ENCODE measurements around the gene GALNT10. TPM values are rescaled to one million over a fixed set of nuclear protein-coding genes. Genes with fewer than 3 reads are reported as not detected.

Gene GALNT10
- total and polyA plus RNA-seq, 10 of the 15 experiments (the other 5 are each of a cell fraction or from before 2014, with no cell fraction given), result 3.9 to 35.4 (median 15.5) TPM

- Histone ChIP-seq H3K36me3 (ENCODE audit: control insufficient read depth in 2 of 2, insufficient read depth in 2 of 2, low read length in 1 of 2) (peaks cover 5 to 7% of the 10 kb centered on the region in 2 experiments; a peak in 3 of 4 replicates), H3K27me3 (replicated peaks in 1 of 2; ENCODE audit: control insufficient read depth in 2 of 2, insufficient read depth in 2 of 2, low read length in 1 of 2) (no peaks in the 10 kb centered on the region), H3K9ac (ENCODE audit: control insufficient read depth, insufficient read depth, low read length) (no peak overlapping the region), H3K9me3 (replicated peaks; ENCODE audit: control insufficient read depth, insufficient read depth, low read length) (no peaks in the 10 kb centered on the region), H3K4me3 (no peak overlapping the region), H2AFZ (ENCODE audit: control insufficient read depth, low read depth, low read length) (no peak overlapping the region), H3K79me2 (ENCODE audit: control insufficient read depth, insufficient read depth, low read length) (no peaks in the 10 kb centered on the region), H3K4me1 (ENCODE audit: control insufficient read depth, insufficient read depth, low read length) (no peaks in the 10 kb centered on the region), H4K20me1 (ENCODE audit: control insufficient read depth, insufficient read depth) (no peaks in the 10 kb centered on the region), H3K27ac (ENCODE audit: control insufficient read depth, insufficient read depth) (no peak overlapping the region), H3K4me2 (ENCODE audit: control insufficient read depth, insufficient read depth) (no peak overlapping the region)
- intact Hi-C loops (cut with micrococcal nuclease; ENCODE audit: unreplicated experiment), result no loop called here
- DNase-seq (ENCODE audit: low read depth, low spot score) (no peak), FAIRE-seq (no peak), ATAC-seq (no peak)
- in situ Hi-C loops (cut with MboI), result no loop called here
- ChIA-PET POLR2A (no interaction called here), CTCF (interaction anchor here (1.8 kb wide), 1 partner anchor 31 kb away, joined by 6 read pairs; no protein-coding TSS in a partner anchor), RAD21 (ENCODE audit: unreplicated experiment) (no interaction called here), SMC1A (ENCODE audit: uncharacterized antibody, unreplicated experiment) (interaction anchor here (1.2 to 1.4 kb wide), 2 partner anchors 10 to 32 kb away, joined by 3 to 4 read pairs; no protein-coding TSS in a partner anchor)
- TF ChIP-seq E2F4 (IDR thresholded peaks at IDR 0.05; ENCODE audit: low read depth, low read length), result no peak
- no peak for TF ChIP-seq ESRRA (IDR thresholded peaks at IDR 0.05; ENCODE audit: low read length)
- no TSS peak for BruUV-seq (replicated peaks)
- 97% methylated on average over 4 of the region's 4 CpGs for WGBS (ENCODE audit: insufficient coverage, insufficient replicate concordance, low lambda C conversion rate, missing lambda C conversion rate)
Measured at GRCh38 chr5:154373326-154373725, 182.8 kb downstream of the GALNT10 start.

- POLR2A ChIA-PET, result no interaction called here
- Histone ChIP-seq H2AFZ (ENCODE audit: control insufficient read depth, low read depth, low read length) (no peak overlapping the region), H3K27me3 (replicated peaks in 1 of 2; ENCODE audit: control insufficient read depth in 2 of 2, insufficient read depth in 2 of 2, low read length in 1 of 2) (no peaks in the 10 kb centered on the region), H3K36me3 (ENCODE audit: control insufficient read depth in 2 of 2, insufficient read depth in 2 of 2, low read length in 1 of 2) (peaks cover 5 to 7% of the 10 kb centered on the region in 2 experiments; a peak in 3 of 4 replicates), H3K27ac (ENCODE audit: control insufficient read depth, insufficient read depth) (no peak overlapping the region), H3K4me1 (ENCODE audit: control insufficient read depth, insufficient read depth, low read length) (no peaks in the 10 kb centered on the region), H3K4me3 (no peak overlapping the region), H3K9ac (ENCODE audit: control insufficient read depth, insufficient read depth, low read length) (no peak overlapping the region), H4K20me1 (ENCODE audit: control insufficient read depth, insufficient read depth) (no peaks in the 10 kb centered on the region), H3K79me2 (ENCODE audit: control insufficient read depth, insufficient read depth, low read length) (no peaks in the 10 kb centered on the region), H3K9me3 (replicated peaks; ENCODE audit: control insufficient read depth, insufficient read depth, low read length) (no peaks in the 10 kb centered on the region), H3K4me2 (ENCODE audit: control insufficient read depth, insufficient read depth) (no peak overlapping the region)
- BruUV-seq (replicated peaks), result no TSS peak
- no peak for FAIRE-seq
- WGBS (ENCODE audit: insufficient coverage, insufficient replicate concordance, low lambda C conversion rate, missing lambda C conversion rate), result 93% methylated on average over 8 of the region's 8 CpGs
- DNase-seq (ENCODE audit: low read depth, low spot score), result no peak
- no peak for TF ChIP-seq TARDBP (IDR thresholded peaks at IDR 0.05; ENCODE audit: borderline replicate concordance)
- TF ChIP-seq GATAD2B (conservative IDR thresholded peaks at IDR 0.05; ENCODE audit: low read depth), result no peak
- intact Hi-C loops (cut with micrococcal nuclease; ENCODE audit: unreplicated experiment) (no loop called here), in situ Hi-C loops (cut with MboI) (no loop called here)
- RAD21 ChIA-PET (ENCODE audit: unreplicated experiment), result no interaction called here
- no peak for ATAC-seq
- CTCF ChIA-PET, result no interaction called here
- SMC1A ChIA-PET (ENCODE audit: uncharacterized antibody, unreplicated experiment), result interaction anchor here (1.2 kb wide), 1 partner anchor 31 kb away, joined by 3 read pairs; no protein-coding TSS in a partner anchor
Measured at GRCh38 chr5:154373729-154374179, 183.2 kb downstream of the GALNT10 start.
